T47D (cell line): ENCODE measurements around the gene GRAMD2B.

Experiments used
- DNase-seq, 2 experiments: peaks; one replicate each; pipeline versions ENCODE4 v3.0.0 to v3.0.0-alpha.2; 2011 to 2012; ENCODE audit warnings: low read depth in 1 of 2, low spot score in 1 of 2
- JUND ChIP-seq: IDR thresholded peaks from 2 replicates; pipeline ENCODE4 v1.6.1; 2012; ENCODE audit warnings: low read depth
- in situ Hi-C: cut with HindIII; loops from 2 replicates; pipeline ENCODE4 v1.10.0; 2016; ENCODE audit warnings: low sequenced_read_pairs, low pct_unique_long_range_greater_than_20kb

The GRAMD2B gene

GRCh38 chr5:126534553-126534952 is 111.3 kb downstream of the GRAMD2B start:
- no peak for TF ChIP-seq JUND
- DNase-seq, result no peak
- in situ Hi-C loops, result no loop called here

GRCh38 chr5:126535856-126536545 is 112.8 kb downstream of the GRAMD2B start:
- in situ Hi-C loops, result no loop called here
- TF ChIP-seq JUND, result no peak
- DNase-seq, result no peak

DNA sequence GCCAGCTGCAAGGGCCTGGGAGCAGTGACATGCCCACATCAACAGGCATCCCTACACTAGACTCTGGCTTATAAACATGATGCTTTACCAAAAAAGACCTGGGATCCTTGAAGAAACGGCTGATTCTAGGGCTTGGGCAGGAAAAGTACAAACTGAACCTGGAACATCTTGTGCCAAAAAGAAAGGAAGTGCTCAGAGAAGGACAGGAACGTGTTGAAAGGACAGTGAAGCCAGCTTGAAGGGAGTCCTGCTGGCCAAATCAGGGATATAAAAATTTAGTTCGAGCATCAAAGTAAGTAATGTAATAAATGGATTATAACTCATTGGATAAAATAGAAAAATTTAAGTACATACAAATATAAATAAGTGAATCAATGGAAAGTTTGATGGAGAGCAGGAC is 113.7 kb downstream of the GRAMD2B start:
- no peak for TF ChIP-seq JUND
- DNase-seq, result no peak
- in situ Hi-C loops, result no loop called here

DNA sequence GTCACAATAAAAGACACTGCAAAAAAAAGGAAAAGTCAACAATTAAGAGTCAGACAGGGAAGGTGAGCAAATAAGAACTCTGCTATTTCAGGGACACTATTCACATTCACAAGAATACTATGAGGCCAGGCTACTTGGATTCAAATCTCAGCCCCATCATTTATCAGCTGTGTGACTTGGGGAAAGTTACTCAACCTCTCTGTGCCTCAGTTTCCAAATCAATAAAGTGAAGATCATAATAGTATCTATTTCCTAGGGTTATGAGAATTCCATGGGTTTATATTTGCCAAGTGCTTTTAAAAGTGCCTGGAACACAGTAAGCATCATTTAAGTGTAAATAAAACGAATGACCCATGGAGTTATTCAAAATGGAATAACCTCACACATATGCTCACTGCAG is 115.4 kb downstream of the GRAMD2B start:
- DNase-seq, result no peak
- in situ Hi-C loops, result no loop called here
- TF ChIP-seq JUND, result no peak

- no peak for TF ChIP-seq JUND
- in situ Hi-C loops, result no loop called here
- DNase-seq, result no peak
Observed at GRCh38 chr5:126540631-126541030, 117.4 kb downstream of the GRAMD2B start.

DNA sequence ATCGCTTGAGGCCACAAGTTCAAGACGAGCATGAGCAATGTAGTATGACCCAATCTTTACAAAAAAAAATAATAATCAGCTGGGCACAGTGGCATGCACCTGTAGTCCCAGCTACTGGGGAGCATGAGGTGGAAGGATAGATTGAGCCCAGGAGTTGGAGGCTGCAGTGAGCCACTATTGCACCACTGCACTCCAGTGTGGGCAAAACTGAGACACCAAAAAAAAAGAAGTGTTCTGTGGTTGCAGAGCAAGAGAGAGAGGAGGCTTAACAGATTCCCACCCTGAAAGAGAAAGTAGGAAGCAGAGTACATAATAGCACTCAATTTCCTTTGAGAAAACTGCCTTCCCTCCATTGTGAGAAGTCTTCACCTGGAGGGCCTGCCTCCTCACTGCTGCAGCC is 119.2 kb downstream of the GRAMD2B start:
- no peak for DNase-seq
- no peak for TF ChIP-seq JUND
- in situ Hi-C loops, result no loop called here

DNA sequence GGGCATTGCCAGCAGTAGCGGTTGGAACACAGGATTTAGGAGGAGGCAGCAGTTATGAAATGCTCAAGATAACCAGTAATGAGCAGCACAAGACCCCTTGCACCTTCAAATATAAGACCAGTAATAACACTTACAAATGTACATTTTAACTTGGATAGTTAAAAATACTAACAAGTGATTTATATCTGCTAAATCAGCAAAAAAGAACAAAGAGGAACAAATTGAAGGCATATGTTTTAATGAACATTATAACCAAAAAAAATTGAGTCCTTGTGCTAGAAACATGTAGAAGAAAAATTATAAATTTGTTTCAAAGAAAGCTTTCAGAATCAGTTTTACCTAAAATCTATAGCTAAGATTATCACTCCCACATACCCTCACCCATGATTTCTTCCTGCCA is 119.8 kb downstream of the GRAMD2B start:
- in situ Hi-C loops, result no loop called here
- TF ChIP-seq JUND, result no peak

DNA sequence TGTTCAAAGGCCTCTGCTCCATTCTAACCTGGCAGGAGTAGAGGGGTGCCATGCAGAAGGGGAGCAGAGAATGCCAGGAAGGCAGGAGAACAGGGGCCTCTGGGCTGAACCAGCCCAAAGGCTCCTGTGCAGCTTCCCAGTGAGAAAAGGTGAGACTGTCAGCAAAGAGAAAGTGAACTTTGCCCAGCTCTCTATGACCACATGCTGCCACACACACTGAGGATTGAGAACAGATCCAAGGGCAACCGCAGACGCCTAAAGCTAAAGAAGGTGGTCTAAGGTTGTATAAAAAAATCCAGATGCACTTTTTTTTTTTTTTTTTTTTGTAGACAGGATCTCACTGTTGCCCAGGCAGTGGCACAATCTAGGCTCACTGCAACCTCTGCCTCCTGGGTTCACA is 120.5 kb downstream of the GRAMD2B start:
- in situ Hi-C loops, result no loop called here
- no peak for TF ChIP-seq JUND
- no peak for DNase-seq

More for the DNA sequence above, 119.8 kb downstream of the GRAMD2B start:
- no peak for DNase-seq
